Activated CD4-positive, alpha-beta T cell treated with anti-CD3 and anti-CD28 coated beads, Interleukin-2, Interleukin-4, amounts not matched to agents 100 ng/mL and 50 ng/mL, durations not matched to agents 16 hours and 8 hours (primary cell): Measurements from ENCODE around the gene HPN.
"Not testable (repeated sequence)": the region's sequence is repeated elsewhere in the genome, so short reads cannot be mapped to it uniquely, and the experiment has no call there.

Experiments
- DNase-seq: peaks from one replicate; pipeline ENCODE4 v3.0.0-alpha.2; 2020; ENCODE audit warnings: low spot score

The HPN gene

DNA sequence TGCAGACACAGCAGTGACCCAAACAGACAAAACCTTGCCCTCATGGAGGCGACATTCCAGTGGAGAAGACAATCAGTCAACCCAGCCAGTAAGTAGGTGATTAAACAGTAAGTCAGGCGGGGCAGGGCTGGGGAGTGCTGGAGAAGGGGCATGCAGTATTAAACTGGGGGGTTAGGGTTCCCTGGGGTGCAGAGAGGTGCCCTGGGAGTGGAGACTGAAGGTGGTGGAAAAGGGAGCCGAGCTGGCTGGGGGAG lies 42.9 kb downstream of the HPN start:
- no peak for DNase-seq

DNA sequence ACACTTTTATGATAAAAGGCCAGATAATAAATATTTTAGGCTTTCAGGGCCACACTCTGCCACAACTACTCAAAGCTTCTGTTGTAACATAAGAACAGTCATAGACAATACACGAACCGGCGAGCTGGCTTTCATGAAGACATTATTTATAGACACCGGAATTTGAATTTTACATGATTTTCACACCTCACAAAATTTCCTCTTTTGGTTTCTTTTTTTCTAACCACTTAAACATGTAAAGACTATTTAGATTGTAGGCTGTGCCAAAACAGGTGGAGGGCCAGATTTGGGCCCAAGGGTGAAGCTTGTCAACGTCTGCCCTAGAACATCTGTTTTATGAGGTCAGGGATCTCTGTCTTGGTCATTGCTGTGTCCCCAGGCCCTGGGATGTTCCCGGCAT lies 44.4 kb downstream of the HPN start:
- DNase-seq = no peak

DNA sequence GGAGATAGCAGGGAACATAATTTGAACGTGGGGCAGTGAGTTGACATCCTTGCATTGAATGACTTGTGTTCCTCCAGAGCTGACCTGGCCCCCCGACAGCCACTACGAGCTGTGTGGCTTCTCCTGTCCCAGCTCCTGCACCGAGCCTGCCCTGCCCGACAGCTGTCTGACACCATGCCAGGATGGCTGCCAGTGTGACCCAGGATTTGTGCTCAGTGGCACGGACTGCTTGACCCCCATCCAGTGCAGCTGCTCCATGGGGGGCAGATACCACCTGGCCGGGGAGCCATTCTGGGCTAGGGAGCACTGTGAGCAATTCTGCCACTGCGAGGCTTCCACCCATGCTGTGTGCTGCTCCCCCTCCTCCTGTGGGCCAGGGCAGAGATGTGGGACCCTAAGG lies 44.9 kb downstream of the HPN start:
- no peak for DNase-seq

DNA sequence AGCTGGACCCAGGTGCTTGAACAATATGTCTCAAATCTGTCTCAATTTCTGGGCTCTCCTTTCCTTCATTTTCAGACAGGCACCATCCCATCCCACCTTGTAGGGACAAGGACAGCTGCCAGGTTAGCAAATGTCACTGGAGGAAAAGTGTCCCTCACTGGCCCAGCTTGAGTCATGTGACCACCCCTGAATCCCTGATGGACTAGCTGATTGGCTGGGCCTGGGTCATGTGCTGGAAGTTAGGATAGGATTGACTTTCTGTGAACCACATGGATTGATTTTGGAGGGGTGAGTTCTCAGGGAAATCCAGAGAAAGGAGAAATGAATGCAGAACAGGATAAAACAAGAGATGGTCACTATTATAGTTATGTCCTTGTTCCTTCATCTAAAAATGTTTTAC lies 45.9 kb downstream of the HPN start:
- no peak for DNase-seq

DNA sequence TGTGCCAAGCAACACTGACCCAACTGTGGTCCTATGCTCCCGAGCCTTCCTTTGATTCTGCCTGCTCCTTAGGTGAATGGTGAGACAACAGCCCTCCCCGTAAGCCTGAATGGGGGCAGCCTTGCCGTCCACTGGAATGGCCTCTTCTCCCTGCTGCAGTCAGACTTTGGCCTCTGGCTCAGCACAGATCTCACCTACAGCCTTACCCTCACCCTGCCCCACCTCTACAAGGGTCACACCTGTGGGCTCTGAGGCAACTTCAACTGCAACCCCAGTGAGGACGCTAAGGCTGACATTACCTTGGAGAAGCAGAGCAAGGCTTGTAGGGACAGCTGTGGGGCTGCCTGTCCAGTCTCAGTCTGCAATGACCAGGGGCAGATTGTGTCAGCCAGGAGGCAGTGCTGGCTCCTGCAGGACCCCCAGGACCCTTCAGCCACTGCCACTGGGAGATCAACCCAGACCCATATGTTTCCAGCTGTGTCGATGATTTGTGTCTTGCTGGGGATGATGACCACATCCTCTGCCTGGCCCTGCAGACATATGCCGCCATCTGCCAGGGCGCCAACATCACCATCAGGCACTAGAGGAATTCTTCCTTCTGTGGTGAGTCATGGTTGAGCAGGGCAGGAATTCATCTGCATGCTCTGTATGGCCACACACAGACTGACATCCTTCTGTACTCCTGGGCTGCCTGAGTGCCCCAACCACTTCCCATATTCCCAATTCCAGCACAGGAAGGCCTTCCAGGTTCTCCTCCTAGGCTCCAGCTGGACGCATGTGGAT lies 46.8 kb downstream of the HPN start:
- no peak for DNase-seq

DNA sequence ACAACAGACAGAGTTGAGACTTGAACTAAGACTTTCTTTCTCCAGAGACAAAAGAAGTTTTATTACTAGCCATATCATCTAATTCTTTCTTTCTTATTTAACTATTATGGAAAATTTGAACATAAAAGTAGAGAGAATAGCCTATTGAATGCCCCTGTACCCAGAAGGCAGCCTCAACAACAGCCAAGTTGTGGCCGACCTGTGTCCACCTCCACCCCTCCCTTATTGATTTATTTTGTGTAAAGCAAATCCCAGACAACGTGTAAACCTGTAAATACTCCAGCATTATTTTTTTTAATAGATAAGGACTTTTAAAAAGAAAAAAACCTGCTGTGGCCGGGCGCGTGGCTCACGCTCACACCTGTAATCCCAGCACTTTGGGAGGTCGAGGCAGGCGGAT lies 48.0 kb downstream of the HPN start:
- no peak for DNase-seq

DNA sequence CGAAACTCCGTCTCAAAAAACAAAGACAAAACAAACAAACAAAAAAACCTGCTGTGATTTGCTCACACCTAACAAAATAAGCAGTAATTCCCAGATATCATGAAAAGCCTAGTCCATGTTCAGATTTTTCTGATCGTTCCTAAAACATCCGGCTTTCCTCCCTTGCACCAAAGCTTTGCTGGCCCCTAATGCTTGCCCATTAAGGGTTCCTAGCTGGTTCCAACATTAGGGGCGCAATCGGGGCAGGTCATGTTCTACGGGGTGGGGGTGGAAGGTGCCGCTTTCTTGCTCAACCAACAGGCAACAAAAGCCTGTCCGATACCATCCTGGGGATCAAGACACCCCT lies 48.6 kb downstream of the HPN start:
- DNase-seq = no peak

DNA sequence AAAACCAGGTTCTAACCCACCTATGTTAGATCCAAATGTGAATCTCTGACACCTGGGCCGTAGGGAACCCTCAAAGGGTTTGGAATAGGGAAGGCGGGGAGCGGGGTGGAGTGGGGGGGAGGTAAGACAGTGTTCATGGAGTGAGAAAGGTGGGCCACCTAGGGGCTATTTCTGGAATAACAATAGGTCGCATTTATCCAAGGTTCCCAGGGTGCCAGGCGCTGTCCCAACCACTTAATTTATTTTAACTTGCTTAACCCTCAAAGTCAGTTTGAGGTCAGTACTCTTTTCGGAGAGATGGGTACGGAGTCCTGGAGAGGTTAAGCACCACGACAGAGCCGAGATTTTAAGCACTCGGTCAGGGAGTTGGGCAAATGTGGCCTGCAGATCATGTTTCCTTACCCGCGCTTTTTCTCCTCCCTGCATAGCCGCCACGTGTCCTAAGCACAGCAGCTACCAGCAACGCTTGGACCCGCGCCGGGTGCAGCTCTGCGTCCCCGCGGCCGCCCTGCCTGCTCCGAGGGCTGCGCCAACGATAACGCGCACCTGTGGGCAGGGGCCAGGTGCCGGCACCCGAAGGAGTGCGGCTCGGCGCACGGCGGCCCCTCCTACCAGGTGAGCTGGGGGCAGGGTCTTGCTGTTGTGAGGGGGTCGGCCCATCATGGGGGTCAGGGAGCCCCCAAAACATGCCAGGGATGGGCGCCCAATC lies 49.1 kb downstream of the HPN start:
- DNase-seq = peak; percentile 49

DNA sequence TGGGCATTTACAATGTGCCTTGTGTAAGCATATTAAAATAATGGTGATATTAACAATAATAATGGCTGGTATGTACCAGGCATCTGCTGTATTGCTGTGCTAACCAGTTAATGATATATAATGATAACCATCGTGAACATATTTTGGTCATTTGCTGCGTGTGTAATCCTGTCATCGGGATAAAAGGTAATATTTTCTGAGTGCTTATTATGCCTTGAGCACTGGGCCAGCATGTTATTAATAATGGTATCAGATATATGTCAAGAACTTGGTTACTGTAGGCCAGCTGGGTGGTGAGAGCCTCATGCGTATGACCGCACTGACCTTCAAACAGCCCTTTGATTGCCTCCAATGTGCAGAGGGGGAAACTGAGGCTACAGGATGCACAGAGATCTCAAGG lies 51.9 kb downstream of the HPN start:
- DNase-seq = no peak

DNA sequence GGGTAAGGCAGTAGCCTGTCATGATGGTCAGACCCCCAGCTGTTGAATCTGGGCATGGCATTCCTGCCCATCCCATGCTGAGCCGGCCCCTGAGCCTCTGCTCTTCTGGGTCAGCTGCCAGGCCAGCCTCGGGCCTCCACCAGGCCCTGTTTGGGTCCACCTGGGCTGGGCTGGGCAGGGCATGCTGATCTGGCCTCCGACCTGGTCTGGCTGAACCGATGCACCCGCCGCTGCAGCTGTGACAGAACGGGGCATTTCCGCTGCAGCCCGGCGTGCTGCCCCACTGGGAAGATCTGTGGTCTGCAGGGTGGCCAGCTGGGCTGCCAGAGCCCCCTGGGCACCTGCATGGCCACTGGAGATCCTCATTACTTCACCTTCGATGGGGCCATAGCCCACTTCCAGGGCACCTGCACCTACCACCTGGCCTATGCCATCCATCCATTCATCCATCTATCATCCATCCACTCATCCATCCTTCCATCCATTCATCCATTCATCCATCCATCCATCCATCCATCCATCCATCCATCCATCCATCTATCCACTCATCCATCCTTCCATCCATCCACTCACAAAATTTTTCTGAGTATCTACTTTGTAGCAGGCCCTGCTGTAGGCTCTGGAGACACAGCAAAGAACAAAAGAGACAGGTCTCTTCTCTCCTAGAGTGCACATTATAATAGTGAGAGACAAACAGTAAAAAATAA lies 52.6 kb downstream of the HPN start:
- DNase-seq = no peak

DNA sequence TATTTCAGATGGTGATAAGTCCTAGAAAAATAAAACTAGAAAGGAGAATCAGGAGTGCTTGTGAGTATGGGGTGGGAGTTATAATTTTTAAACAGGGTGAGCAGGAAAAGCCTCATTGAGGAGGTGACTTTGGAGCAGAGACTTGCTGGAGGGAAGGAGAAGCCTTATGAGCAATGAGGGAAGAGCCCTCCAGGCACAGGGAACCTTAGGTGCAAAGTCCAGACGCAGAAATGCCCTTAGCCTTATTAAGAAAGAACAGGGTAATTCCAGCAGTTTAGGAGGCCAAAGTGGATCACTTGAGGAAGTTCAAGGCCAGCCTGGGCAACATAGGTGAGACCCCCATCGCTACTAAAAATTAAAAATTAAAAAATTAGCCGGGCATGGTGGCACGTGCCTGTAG lies 53.1 kb downstream of the HPN start:
- DNase-seq = no peak

DNA sequence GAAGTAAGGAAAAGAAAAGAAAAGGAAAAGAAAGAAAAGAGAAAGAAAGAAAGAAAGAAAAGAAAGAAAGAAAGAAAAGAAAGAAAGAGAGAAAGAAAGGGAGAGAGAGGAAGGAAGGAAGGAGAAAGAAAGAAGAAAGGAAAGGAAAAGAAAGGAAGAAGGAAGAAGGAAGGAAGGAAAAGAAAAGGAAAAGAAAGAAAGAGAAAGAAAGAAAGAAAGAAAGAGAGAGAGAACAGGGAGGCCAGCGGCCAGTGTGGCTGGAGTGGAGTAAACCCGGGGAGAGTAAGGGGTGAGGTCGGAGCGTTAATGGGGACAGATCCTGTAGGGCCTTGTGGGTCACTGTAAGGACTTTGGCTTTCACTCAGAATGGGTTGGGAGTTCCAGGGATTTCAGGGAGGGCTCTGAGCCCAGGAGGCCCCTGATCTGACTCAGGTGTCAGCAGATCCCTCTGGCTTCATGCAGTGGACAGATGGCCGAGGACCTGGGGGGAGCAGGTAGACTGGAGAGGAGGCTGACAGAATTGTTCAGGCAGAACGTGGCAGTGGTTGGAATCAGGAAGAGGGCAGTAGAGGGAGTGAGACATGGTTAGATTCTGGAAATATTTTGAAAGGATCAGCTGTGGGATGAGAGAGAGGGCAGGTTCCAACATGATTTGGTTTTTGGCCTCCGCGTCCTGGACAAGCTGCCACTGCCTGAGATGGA lies 54.3 kb downstream of the HPN start:
- DNase-seq = no peak

DNA sequence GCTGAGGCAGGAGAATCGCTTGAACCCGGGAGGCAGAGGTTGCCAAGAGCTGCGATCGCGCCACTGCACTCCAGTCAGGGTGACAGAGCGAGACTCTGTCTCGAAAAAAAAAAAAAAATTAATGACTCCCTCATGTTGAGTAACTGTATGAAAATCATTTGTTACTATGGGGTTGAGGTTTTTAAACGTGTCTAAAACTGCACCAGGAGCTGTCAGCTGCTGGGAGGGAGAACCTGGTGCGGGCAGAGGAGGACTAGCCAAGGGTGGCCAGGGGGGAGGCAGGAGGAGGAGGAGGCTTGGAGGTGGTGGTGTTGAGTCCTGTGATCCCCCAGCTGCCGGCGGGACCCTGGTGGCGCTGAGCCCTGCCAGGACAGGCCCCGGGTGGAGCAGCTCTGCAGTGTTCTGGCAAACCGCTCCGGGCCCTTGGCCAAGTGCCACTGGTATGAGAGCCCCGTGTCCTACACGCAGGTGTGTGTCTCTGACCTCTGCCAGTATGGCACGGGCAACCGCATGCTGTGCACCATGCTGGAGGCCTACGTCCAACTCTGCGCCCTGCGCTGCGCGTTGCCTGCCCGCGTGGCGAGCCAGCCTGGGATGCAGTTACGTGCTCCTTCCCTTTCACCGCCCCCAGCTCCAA lies 57.0 kb downstream of the HPN start:
- DNase-seq = no peak

DNA sequence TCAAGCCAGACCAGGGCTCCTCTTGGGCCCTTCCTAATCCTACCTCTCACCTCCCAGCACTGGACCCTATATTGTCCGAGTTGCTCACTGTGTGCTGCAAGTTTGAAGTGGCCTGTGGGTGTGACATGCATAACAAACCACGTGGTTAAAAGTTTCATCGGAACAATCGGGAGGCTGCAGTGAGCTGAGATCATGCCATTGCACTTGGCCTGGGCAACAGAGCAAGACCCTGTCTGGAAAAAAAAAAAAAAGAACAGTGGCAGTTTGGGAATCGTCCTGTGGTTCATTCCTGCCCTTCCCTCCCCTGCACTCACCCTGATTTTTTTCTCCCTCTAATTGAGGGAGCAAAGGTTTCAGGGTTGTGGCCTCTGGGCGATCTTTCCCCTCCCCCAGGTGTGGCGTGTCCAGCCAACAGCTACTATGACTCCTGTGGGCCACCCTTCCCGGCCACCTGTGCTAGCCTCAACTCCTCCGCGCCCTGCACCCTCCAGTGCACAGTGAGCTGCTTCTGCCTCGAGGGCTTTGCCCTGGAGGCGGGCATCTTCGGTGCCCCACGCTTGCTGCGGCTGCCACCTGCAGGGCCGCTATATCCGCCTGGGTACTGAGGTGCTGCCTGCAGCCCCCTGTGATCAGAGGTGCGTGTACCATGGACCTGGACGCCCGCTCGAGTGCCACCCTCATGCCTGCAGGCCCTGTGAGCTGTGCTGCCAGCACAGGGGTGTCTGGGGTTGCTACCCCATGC lies 57.8 kb downstream of the HPN start:
- no peak for DNase-seq

DNA sequence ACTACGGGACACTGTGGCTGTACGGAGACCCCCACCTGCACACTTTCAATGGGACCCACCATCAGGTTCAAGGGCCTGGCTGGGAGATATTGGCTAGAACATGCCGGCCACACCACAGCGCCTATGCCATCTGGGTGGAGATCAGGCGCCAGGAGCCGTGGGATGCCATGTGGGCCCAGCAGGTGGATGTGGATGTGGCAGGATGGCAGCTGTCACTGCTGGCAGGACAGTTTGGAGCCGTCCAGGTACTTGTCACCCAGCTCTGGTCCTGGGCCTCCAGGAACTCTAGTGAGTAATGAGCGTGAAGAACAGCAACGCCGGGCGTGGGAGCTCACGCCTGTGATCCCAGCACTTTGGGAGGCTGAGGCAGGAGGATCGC lies 58.4 kb downstream of the HPN start:
- DNase-seq = no peak

DNA sequence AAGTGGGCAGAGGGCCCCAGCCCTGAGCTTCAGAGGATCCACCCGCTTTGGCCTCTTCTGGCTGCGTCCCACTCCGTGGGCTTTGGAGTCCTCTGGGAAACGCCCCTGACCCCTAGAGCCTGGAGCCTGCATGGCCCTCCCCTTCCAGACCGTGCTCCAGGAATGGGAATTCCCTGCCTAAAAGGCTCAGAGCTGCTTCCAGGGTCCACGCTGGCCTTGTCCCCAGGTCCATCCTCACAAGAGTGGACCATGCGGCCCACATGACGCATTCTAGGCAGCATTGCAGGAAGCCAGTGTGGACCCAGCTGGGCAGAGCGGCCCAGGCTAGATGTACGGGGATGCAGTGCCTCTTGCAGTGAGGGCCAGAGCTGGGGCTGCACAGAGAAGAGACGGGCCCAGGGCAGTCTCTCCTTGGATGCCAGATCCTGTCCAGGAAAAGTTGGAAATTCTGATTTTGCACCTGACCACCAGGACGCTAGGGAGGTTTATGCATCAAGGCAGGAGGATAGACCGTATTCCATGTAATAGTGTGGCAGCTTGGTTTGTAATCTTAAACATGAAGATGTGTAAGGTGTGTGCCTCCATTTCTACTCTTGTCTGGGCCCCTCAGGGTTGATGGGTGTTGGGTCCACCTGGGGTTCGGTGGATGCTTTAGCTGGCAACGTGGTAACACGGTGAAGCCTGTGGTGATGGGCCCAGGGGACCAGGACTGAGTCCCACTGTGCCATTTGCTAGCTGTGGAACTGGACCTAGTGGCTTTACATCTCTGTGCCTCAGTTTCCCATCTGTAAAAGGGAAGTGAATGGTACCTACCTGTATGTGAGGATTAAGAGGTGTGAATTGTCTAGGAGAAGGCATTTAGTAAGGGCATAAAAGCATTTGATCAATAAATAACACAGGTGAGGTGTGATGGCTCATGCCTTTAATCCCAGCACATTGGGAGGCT lies 59.3 kb downstream of the HPN start:
- no peak for DNase-seq

DNA sequence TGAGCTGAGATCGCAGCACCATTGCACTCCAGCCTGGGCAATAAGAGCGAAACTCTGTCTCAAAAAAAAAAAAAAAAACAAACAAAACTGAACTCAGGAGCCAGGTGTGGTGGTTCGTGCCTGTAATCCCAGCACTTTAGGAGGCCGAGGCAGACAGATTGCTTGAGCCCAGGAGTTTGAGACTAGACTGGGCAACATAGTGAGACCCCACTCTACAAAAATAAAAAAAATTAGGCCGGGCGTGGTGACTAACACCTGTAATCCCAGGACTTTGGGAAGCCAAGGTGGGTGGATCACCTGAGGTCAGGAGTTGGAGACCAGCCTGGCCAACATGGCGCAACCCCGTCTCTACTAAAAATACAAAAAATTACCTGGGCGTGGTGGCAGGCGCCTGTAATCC lies 60.4 kb downstream of the HPN start:
- not testable (repeated sequence) for DNase-seq

DNA sequence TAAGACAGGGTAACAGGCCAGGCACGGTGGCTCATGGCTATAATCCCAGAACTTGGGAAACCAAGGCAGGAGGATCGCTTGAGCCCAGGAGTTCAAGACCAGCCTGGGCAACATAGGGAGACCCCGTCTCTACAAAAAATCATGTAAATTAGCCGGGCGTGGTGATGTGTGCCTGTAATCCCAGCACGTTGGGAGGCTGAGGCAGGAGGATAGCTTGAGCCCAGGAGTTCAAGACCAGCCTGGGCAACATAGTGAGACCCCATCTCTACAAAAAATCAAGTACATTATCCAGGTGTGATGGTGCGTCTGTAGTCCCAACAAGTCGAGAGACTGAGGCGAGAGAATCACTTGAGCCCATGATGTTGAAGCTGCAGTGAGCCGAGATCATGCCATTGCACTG lies 62.1 kb downstream of the HPN start:
- DNase-seq = not testable (repeated sequence)

DNA sequence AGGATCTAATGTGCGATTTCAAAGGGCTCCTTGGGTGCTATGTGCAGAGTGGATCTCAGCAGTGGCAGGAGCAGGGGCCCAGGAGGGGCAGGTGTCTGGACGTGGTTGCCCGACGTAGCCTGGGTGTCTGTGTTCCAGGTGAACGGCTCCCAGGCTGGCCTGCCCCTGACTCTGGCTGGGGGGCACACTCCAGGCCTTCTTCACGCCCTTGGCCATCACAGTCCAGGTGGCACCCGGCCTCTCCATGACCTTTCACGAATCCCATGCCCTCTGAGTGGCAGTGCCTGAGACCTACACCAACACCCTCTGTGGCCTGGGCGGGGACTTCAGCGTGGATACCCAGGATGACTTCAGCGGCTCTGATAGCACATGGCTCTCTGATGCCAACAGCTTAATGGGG lies 62.8 kb downstream of the HPN start:
- no peak for DNase-seq

DNA sequence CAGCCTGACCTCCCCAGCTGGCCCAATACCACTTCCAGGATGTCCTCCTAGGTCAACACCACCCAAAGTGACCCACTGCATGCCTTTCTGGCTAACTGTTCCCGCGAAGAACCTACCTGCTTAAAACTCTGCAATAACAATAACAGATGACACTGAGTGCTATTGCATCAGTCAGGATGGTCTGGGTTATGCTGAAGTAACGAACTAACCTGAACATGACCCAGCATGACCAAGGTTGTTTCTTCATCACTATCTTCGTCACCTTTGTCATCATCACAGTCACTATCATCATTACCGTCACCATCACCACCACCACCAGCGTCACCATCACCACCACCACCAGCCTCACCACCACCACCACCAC lies 63.5 kb downstream of the HPN start:
- DNase-seq = no peak
